ENCODE measurements around the gene DENND1A. TPM values are rescaled to one million over a fixed set of nuclear protein-coding genes. Genes with fewer than 3 reads are reported as not detected.

Gene DENND1A
- total RNA-seq, 1 donor from 2014 or later: 13.9 TPM

DNA sequence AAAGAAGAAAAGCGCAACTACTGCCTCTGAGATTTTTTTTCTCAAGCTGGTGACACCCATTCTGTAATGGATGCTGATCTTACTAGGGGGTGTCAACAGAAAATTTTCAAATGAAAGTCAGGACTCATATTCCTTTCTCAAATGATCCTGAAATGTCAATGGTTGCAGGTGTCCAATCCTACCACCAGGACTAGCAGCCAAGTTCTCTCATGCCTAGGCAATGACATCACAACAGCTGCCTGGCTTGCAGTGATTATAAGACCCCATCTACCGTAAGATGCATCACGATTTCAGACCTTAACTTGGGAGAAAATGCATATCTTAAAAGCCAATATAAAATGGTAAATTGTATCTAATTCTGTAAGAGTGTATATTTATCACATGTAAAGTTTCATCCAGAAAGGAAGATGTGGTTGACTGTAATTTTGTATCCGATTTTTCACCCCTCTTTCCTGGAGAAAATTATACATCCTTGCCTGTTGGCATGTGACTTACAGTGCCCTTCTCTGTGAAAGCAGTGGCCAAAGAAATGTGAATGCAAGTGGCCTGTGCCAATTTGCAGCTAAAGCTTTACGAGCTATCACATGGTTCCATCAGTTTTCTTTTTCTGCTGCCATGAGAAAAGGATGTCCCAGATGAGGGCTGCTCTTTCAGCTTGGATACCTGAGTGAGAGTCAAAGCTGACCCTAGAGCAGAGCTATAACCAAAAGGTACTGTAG, 104.4 kb downstream of the DENND1A start:
- peaks cover 4% of the 10 kb centered on the region for H3K9me3 Mint-ChIP-seq (ENCODE audit: unreplicated experiment)
- peaks cover 25% of the 10 kb centered on the region for H3K36me3 Mint-ChIP-seq (ENCODE audit: unreplicated experiment)
- peaks cover 4% of the 10 kb centered on the region for H3K4me1 Mint-ChIP-seq (ENCODE audit: low read depth, unreplicated experiment)
- TF ChIP-seq, protein P1, sequence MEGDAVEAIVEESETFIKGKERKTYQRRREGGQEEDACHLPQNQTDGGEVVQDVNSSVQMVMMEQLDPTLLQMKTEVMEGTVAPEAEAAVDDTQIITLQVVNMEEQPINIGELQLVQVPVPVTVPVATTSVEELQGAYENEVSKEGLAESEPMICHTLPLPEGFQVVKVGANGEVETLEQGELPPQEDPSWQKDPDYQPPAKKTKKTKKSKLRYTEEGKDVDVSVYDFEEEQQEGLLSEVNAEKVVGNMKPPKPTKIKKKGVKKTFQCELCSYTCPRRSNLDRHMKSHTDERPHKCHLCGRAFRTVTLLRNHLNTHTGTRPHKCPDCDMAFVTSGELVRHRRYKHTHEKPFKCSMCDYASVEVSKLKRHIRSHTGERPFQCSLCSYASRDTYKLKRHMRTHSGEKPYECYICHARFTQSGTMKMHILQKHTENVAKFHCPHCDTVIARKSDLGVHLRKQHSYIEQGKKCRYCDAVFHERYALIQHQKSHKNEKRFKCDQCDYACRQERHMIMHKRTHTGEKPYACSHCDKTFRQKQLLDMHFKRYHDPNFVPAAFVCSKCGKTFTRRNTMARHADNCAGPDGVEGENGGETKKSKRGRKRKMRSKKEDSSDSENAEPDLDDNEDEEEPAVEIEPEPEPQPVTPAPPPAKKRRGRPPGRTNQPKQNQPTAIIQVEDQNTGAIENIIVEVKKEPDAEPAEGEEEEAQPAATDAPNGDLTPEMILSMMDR (IDR thresholded peaks at IDR 0.05; ENCODE audit: partially characterized antibody, unreplicated experiment): peak; percentile 51
- DNase-seq: no peak
- H3K27ac Mint-ChIP-seq (ENCODE audit: unreplicated experiment): no peak overlapping the region
- H3K4me3 Mint-ChIP-seq (ENCODE audit: unreplicated experiment): no peak overlapping the region
- H3K27me3 Mint-ChIP-seq (ENCODE audit: unreplicated experiment): no peaks in the 10 kb centered on the region

DNA sequence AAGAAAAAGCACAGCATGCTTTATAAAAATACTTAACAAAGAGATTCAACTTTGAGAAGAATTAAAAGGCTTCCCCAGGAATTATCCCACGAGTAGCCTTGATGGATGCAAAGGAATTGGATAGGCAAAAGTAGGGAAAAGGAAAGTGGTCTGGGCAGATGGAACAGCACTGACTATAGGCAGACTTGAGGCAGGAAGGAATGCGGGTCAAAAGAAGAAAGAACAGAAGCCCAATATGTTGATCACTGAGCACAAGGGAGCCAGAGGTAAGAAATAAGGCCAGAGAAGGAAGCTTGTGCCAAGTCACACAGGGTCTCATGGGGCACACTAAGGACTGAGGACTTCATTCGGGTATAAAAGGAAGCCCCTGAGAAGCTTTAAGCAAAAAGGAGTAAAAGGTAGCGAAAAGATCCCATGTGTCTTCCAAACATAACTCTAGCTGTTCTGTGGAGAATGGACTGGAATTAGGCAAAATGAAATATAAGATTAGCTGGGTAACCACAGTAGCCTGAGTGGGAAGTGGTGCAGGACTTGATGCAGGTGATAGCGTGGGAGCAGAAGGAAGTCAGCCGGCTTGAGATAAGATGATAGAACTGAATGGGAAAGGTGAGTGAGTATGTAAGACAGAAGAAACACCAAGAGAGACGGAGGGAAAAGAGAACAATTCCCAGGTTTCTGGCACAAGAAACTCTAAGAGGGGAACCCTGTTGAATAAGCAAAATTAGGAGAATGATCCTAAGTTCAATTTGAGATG, 106.6 kb downstream of the DENND1A start:
- Mint-ChIP-seq H3K27me3 (ENCODE audit: unreplicated experiment) (no peaks in the 10 kb centered on the region), H3K4me3 (ENCODE audit: unreplicated experiment) (no peak overlapping the region), H3K9me3 (ENCODE audit: unreplicated experiment) (no peaks in the 10 kb centered on the region), H3K27ac (ENCODE audit: unreplicated experiment) (no peak overlapping the region), H3K36me3 (ENCODE audit: unreplicated experiment) (peaks cover 7% of the 10 kb centered on the region), H3K4me1 (ENCODE audit: low read depth, unreplicated experiment) (peaks cover 10% of the 10 kb centered on the region)
- TF ChIP-seq, protein P1 (IDR thresholded peaks at IDR 0.05; ENCODE audit: partially characterized antibody, unreplicated experiment): no peak
- DNase-seq: no peak

DNA sequence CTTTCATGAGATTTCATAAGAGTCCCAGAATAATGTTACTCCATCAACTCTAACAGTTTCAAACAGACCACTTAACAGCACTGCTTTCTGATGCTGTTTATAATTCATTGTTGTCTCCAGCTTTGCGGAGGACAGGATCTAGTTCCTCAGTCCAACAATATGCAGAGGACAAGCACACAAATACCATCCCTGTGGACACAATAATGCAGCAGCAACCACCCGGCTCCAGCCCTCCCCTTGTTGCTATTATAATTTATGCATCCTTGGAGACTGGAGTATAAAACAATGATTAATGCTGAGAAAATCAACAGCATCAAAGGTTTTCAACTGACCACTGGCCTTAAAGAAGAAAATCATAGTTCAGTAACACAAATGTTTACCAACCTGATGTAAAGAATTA, 108.3 kb downstream of the DENND1A start:
- Mint-ChIP-seq H3K36me3 (ENCODE audit: unreplicated experiment) (no peaks in the 10 kb centered on the region), H3K27ac (ENCODE audit: unreplicated experiment) (no peak overlapping the region), H3K9me3 (ENCODE audit: unreplicated experiment) (no peaks in the 10 kb centered on the region), H3K4me3 (ENCODE audit: unreplicated experiment) (no peak overlapping the region), H3K27me3 (ENCODE audit: unreplicated experiment) (no peaks in the 10 kb centered on the region), H3K4me1 (ENCODE audit: low read depth, unreplicated experiment) (peaks cover 10% of the 10 kb centered on the region)
- peak; percentile 20 for DNase-seq
- TF ChIP-seq, protein P1 (IDR thresholded peaks at IDR 0.05; ENCODE audit: partially characterized antibody, unreplicated experiment): no peak

DNA sequence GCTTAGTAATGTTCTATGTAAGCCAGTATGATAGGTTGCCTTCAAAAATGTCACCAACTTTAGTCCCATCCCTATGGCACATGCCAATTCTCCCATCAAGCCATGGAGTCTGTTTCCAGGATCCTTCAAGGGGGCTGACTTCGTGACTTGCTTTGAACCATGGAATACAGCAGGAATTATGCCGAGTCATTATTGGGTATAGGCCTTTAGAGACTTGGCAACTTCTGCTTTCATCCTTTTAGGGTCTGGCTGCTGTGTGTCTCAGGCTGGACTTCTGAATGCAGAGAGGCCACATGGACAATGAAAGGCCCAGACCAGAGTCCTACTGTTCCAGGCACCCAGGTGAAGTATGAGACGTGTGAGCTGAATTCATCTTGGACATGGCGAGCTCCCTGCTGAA, 109.8 kb downstream of the DENND1A start:
- Mint-ChIP-seq H3K4me1 (ENCODE audit: low read depth, unreplicated experiment) (peaks cover 8% of the 10 kb centered on the region), H3K27me3 (ENCODE audit: unreplicated experiment) (no peaks in the 10 kb centered on the region), H3K9me3 (ENCODE audit: unreplicated experiment) (no peaks in the 10 kb centered on the region), H3K27ac (ENCODE audit: unreplicated experiment) (no peak overlapping the region), H3K4me3 (ENCODE audit: unreplicated experiment) (no peak overlapping the region), H3K36me3 (ENCODE audit: unreplicated experiment) (no peaks in the 10 kb centered on the region)
- no peak for DNase-seq
- TF ChIP-seq, protein P1 (IDR thresholded peaks at IDR 0.05; ENCODE audit: partially characterized antibody, unreplicated experiment): no peak

All from glutamatergic neuron (in vitro differentiated cells).